ENCODE measurements around the gene XCL1. TPM values are rescaled to one million over a fixed set of nuclear protein-coding genes. Genes with fewer than 3 reads are reported as not detected.
A peak's percentile ranks its signal among the peaks of the same experiment; 100 is the strongest.
"Not testable (repeated sequence)": the region's sequence is repeated elsewhere in the genome, so short reads cannot be mapped to it uniquely, and the experiment has no call there.

Gene XCL1
- total RNA-seq, 2 donors from 2014 or later = 0.50 TPM; not detected in 1

DNA sequence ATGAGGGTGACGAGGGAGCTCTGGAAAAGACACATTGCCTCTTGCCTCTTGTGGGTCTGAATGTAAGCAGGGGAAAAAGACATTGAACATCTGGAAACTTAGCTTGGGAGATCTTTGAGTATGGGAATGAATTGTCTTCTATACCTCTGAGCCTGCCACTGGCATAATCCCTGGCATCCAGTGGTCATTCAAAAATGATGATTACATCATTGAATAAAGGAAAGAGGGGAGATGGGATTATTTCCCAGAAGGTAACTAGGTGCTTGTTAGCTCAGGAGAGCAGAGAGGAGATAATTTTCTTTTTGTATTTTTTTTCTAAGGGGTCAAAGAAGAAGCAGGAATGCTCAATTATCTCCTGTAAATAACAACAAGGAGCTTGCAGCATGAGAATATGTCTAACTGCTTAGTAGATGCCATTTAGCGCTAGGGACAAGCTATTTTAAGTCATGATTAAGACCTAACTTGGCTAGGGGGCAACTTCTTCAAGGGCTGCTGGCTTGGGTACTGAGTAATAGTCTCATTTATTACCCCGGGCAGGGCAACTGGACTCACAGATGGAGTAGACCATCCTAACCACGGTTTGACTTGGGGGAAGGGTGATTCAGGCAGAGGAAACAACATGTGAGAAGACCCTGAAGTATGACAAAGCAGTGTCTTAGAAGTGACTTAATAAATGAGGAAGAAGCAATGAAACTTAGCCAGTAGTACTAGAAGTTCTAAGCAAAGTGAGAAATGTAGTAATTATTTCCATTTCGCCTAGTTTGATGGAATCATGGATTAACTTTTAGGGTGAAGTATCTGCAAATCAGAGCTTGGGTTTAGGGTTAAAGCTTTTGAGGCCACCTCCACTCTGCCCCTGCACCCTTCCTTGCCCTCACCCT lies 21.6 kb upstream of the XCL1 start:
- no peak overlapping the region for H3K27ac Mint-ChIP-seq
- no peaks in the 10 kb centered on the region for H3K36me3 Mint-ChIP-seq (ENCODE audit: low read depth)
- H3K9me3 Mint-ChIP-seq = no peaks in the 10 kb centered on the region
- H3K4me1 Mint-ChIP-seq = peaks cover 5% of the 10 kb centered on the region
- H3K4me3 Mint-ChIP-seq = no peak overlapping the region
- no peak for ATAC-seq (replicated peaks)
- H3K27me3 Mint-ChIP-seq = peaks cover 4% of the 10 kb centered on the region

DNA sequence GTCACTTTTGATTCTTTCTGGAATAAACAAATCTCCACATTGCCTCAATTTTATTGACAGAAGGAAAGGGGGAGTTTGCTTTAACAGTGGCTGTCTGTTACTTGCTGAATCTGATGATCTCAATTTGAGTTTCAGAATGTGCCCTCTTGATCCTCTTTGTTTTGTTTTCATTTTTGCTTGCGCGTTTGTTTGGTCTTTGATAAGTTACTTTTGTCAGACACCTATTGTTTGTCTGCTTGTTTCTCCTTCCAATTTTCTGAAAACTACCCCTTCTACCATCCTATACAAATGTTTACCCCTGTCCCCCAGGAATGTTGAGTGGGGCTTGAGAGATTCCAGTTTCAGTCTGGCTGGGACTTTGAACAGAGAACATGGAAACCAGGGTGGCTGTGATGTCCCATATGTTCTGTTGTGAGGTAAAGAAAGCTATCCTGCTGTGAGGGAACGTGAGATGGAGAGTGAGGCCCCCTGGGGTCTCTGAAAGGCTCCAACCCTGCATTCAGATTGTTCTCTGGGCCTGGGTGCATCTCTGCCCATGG lies 20.8 kb upstream of the XCL1 start:
- Mint-ChIP-seq H3K9me3 (no peaks in the 10 kb centered on the region), H3K36me3 (ENCODE audit: low read depth) (no peaks in the 10 kb centered on the region), H3K27ac (no peak overlapping the region), H3K4me3 (no peak overlapping the region), H3K27me3 (peaks cover 4% of the 10 kb centered on the region), H3K4me1 (peaks cover 5% of the 10 kb centered on the region)
- ATAC-seq (replicated peaks) = no peak

DNA sequence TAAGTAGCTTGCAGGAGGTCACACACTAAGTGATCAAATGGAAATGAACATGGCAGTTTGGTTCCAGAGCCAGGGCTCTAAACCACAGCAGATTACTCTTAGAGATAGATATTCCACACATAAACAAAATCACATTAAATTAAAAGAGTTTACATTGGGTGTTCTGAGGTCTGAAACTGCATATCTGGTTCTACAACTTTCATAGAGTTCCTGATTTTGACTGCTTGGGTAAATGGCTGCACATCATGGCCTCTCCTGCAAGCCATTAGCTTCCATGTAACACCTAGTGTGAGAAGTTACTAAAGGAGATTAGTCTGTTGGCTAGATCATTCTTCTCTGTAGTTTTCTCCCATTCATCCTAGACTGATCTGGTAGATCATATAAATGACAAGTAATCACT lies 19.8 kb upstream of the XCL1 start:
- Mint-ChIP-seq H3K36me3 (ENCODE audit: low read depth) (no peaks in the 10 kb centered on the region), H3K27ac (no peak overlapping the region), H3K4me1 (peaks cover 5% of the 10 kb centered on the region), H3K27me3 (peaks cover 7% of the 10 kb centered on the region), H3K4me3 (no peak overlapping the region), H3K9me3 (no peaks in the 10 kb centered on the region)
- ATAC-seq (replicated peaks) = no peak

DNA sequence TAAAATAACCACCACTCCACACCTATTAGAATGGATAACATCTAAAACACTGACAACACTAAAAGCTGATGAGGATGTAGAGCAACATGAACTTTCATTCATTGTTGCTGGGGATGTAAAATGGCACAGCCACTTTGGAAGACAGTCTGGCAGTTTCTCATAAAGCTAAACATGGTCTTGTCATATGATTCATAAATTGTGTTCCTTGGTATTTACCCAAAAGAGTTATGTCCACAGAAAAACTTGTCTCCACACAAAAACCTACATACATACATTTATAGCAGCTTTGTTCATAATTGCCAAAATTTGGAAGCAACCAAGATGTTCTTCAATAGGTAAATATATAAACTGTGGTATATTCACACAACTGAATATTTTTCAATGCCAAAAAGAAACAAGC lies 16.0 kb upstream of the XCL1 start:
- no peak overlapping the region for H3K4me3 Mint-ChIP-seq
- H3K4me1 Mint-ChIP-seq = peaks cover 5% of the 10 kb centered on the region
- peaks cover 7% of the 10 kb centered on the region for H3K27me3 Mint-ChIP-seq
- H3K27ac Mint-ChIP-seq = no peak overlapping the region
- ATAC-seq (replicated peaks) = no peak
- no peaks in the 10 kb centered on the region for H3K36me3 Mint-ChIP-seq (ENCODE audit: low read depth)
- H3K9me3 Mint-ChIP-seq = peaks cover 3% of the 10 kb centered on the region

DNA sequence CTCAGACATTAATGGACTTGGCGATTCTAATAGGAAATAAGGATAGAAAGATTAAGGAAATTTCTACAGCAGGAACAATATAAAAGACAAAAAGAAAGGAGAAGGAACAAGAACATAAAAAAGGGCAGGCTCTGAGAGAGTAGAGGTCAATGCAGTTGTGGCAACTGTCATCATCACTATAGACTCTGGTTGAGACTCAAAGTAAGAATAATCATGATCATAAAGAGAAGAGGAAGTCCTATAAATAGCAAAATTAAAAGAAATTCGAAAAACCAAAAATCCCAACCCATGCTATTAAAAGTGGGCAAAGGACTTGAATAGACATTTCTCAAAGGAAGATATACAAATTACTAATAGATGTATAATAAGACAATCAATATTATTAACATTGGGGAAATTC lies 14.4 kb upstream of the XCL1 start:
- no peak for ATAC-seq (replicated peaks)
- no peak overlapping the region for H3K4me3 Mint-ChIP-seq
- H3K27ac Mint-ChIP-seq = no peak overlapping the region
- peaks cover 7% of the 10 kb centered on the region for H3K27me3 Mint-ChIP-seq
- peaks cover 5% of the 10 kb centered on the region for H3K4me1 Mint-ChIP-seq
- H3K36me3 Mint-ChIP-seq (ENCODE audit: low read depth) = no peaks in the 10 kb centered on the region
- peaks cover 3% of the 10 kb centered on the region for H3K9me3 Mint-ChIP-seq

DNA sequence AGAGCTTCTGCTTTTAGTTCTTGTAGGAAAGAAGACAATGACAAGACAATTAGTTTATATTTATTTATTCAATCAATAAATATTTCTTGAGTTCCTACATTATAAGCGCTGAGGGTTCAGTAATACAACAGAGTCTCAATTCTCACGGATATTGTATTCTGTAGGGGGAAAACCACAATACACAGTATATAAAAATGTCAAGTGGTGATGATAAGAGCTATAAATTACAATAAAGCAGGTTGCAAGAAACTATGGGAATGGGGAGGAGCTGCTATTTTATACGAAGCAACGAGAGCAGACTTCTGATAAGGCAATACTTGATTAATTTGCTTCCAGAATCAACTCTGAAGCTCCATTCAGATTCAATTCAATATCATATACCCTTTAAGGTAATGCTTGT lies 10.6 kb upstream of the XCL1 start:
- no peak for ATAC-seq (replicated peaks)
- Mint-ChIP-seq H3K4me1 (no peaks in the 10 kb centered on the region), H3K27ac (no peak overlapping the region), H3K27me3 (peaks cover 11% of the 10 kb centered on the region), H3K36me3 (ENCODE audit: low read depth) (no peaks in the 10 kb centered on the region), H3K4me3 (no peak overlapping the region), H3K9me3 (peaks cover 3% of the 10 kb centered on the region)

DNA sequence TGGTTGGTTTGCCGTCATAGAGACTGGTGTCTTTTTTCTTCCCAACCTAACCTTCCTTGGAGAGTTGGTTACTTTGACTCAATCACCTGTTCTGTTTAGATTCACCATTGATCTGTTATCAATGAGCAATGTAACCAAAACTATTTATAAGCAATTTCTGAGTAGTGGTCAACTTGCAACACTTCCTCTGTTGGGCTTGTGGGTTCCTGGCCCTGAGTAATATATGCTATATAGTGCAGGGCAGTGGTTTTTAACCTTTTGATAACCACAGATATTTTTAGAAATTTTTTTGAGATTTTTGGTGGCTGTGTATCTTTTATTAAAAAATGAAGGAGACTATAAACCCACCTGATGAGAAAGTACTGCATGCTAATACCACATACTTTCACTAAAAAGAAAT lies 9.4 kb upstream of the XCL1 start:
- Mint-ChIP-seq H3K27me3 (peaks cover 5% of the 10 kb centered on the region), H3K4me3 (no peak overlapping the region), H3K36me3 (ENCODE audit: low read depth) (no peaks in the 10 kb centered on the region), H3K4me1 (peaks cover under 1% of the 10 kb centered on the region), H3K27ac (no peak overlapping the region), H3K9me3 (peaks cover under 1% of the 10 kb centered on the region)
- no peak for ATAC-seq (replicated peaks)

DNA sequence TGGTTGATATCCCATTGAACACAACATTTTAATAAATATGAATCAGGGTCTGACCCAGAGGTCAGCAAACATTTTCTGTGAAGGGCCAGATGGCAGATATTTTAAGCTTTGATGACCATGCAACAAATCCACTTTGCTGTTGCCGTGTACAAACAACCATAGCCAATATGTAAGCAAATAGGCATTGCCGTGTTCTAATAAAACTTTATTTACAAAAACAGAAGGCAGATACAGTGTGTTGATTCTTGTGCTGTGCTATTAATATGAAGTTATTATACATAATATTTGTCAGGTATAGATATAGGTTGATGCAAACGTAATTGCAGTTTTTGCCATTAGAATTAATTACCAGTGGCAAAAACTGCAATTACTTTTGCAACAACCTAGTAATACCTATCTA lies 8.8 kb upstream of the XCL1 start:
- H3K9me3 Mint-ChIP-seq = no peaks in the 10 kb centered on the region
- H3K4me1 Mint-ChIP-seq = peaks cover 6% of the 10 kb centered on the region
- no peak for ATAC-seq (replicated peaks)
- no peak overlapping the region for H3K4me3 Mint-ChIP-seq
- H3K27ac Mint-ChIP-seq = no peak overlapping the region
- H3K27me3 Mint-ChIP-seq = peaks cover 4% of the 10 kb centered on the region
- no peaks in the 10 kb centered on the region for H3K36me3 Mint-ChIP-seq (ENCODE audit: low read depth)

DNA sequence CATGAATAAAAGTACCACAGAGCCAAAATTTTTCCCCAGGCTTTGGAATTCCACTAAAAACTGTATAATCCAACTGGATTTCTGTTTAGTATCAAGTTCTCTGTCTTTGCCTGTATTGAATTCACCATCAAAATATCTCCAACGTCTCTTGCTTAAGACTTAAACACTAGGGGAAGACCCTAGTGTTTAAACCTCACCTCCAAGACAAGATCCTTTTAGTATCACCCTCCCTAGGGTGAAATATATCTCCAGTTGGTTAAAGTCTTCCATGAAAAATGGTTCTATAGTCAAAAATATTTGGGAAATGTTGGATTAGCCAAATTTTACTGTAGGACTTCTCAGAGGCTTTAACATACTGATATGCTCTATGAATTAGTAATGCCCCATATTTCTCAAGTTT lies 8.1 kb upstream of the XCL1 start:
- no peak overlapping the region for H3K4me3 Mint-ChIP-seq
- H3K27ac Mint-ChIP-seq = no peak overlapping the region
- H3K36me3 Mint-ChIP-seq (ENCODE audit: low read depth) = no peaks in the 10 kb centered on the region
- H3K27me3 Mint-ChIP-seq = peaks cover 4% of the 10 kb centered on the region
- ATAC-seq (replicated peaks) = no peak
- H3K9me3 Mint-ChIP-seq = no peaks in the 10 kb centered on the region
- peaks cover 6% of the 10 kb centered on the region for H3K4me1 Mint-ChIP-seq

DNA sequence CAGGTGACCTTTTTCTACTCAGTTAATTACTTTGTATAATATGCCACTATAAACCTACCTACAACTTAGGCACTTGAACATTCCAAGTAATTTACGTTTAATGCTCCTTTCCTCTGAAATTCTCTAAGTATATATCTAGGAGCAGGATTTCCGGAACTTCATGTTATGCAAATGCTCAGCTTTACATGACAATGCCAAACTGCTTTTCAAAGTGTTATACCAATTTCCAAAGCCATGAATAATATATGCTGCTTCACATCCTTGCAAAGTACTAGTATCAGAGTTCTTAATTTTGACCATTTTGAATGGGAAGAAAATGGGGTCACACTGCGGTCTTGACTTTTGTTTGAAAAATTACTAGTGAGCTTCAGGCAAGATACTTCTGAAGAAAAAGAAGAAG lies 5.8 kb upstream of the XCL1 start:
- peaks cover 6% of the 10 kb centered on the region for H3K4me1 Mint-ChIP-seq
- H3K27me3 Mint-ChIP-seq = peaks cover 4% of the 10 kb centered on the region
- H3K9me3 Mint-ChIP-seq = no peaks in the 10 kb centered on the region
- H3K36me3 Mint-ChIP-seq (ENCODE audit: low read depth) = no peaks in the 10 kb centered on the region
- H3K27ac Mint-ChIP-seq = no peak overlapping the region
- ATAC-seq (replicated peaks) = no peak
- H3K4me3 Mint-ChIP-seq = no peak overlapping the region

DNA sequence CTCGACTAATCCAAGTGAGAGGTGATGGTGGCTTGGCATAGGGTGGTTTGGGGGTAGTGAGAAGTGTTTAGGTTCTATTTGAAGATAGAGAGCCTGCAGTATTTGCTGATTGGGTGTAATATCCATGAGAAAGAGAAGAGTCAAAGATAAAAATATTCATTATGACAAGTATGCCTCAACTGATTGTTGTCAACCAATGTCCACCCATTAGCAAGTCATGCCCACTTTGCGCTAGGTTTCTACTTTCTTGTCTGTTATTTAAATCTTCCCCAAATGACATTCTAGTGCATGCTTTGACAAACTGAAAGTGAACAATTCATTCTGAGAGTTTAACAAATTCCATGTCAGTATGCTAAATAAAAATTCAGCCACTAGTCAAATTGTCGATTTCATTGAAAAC lies 3.8 kb upstream of the XCL1 start:
- H3K27me3 Mint-ChIP-seq = peaks cover 4% of the 10 kb centered on the region
- H3K36me3 Mint-ChIP-seq (ENCODE audit: low read depth) = no peaks in the 10 kb centered on the region
- H3K4me1 Mint-ChIP-seq = peaks cover 6% of the 10 kb centered on the region
- no peak for ATAC-seq (replicated peaks)
- no peak overlapping the region for H3K4me3 Mint-ChIP-seq
- H3K27ac Mint-ChIP-seq = no peak overlapping the region
- no peaks in the 10 kb centered on the region for H3K9me3 Mint-ChIP-seq

DNA sequence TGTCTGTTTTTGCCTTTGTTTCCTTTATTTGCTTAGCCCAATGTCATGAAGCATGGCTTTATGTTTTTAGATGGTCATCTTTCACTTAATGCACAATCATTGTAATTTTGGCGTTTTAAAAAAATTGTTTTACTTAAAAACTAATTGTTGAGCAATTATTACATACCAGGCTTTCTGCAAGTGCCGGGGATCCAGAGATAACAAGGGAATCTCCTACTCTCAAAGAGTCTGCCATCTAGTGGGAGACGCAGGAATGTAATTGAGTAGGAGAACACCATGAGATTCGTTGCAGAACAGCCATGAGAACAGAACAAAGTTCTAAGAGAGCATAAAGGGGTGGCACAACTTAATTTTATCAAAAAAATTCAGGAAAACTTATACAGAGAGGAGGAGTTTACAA lies 2.2 kb upstream of the XCL1 start:
- not testable (repeated sequence) for H3K9me3 Mint-ChIP-seq; H3K27ac Mint-ChIP-seq; ATAC-seq (replicated peaks)

DNA sequence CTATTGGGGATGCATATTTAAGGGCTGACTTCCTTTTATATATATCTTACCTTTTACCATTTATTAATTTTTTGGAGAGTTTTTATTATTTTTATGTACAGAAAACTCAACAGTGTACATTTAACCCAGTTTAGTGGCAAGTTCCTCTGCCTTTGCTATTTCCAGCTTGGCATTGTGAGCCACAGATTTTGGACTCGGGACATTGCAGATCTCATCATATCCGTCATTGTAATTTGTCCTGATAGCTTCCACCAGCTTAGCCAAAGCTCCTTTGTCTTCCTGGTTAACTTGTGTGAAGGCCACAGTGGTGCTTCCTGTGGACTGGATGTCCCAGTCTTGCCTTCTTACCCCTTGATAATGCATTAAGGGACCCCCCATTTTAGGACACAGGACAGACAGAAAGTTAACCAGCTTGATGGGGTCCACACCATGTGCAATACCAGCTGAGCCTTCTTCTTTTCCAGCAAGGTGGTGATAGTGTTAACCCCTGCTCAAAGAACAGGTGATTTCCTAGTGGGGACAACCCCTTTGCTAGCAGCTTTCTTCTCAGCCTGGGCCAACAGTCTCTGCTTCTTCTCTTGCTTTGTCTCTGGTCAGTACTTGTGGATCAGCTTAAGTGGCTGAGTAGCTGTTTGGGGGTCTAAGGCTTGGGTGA lies 2.3 kb downstream of the XCL1 start:
- not testable (repeated sequence) for H3K4me3 Mint-ChIP-seq; ATAC-seq (replicated peaks); H3K27me3 Mint-ChIP-seq; H3K27ac Mint-ChIP-seq; H3K36me3 Mint-ChIP-seq (ENCODE audit: low read depth); H3K4me1 Mint-ChIP-seq; H3K9me3 Mint-ChIP-seq

More for the DNA sequence above, 2.2 kb upstream of the XCL1 start:
- H3K4me3 Mint-ChIP-seq; H3K4me1 Mint-ChIP-seq; H3K36me3 Mint-ChIP-seq (ENCODE audit: low read depth); H3K27me3 Mint-ChIP-seq: not testable (repeated sequence)

DNA sequence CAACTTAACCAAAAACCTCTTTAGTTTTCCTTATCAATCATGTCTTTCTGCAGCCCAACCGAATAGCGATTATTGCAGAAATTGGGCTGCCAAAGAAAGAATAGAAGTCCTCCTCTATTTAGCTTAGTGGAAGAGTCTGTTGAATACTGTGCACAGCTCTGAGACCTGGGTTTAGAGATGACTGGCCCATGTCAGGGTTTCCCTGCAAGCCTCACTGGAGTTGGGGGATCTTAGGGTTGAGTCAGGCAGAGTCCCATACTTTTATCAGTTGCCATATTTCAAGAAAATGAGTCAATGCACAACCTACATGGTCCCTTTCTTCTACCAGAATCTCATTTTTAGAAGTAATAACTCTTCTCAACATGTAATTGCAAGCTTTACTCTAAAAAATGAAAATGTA lies 3.9 kb downstream of the XCL1 start:
- H3K36me3 Mint-ChIP-seq (ENCODE audit: low read depth); H3K27me3 Mint-ChIP-seq; H3K4me1 Mint-ChIP-seq; H3K4me3 Mint-ChIP-seq; H3K9me3 Mint-ChIP-seq; H3K27ac Mint-ChIP-seq: not testable (repeated sequence)
- ATAC-seq (replicated peaks) = peak; percentile 79

DNA sequence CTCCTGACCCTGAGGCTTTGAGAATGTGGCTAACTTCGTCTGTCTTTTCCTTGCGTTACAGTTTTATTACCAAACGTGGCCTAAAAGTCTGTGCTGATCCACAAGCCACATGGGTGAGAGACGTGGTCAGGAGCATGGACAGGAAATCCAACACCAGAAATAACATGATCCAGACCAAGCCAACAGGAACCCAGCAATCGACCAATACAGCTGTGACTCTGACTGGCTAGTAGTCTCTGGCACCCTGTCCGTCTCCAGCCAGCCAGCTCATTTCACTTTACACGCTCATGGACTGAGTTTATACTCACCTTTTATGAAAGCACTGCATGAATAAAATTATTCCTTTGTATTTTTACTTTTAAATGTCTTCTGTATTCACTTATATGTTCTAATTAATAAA lies 4.6 kb downstream of the XCL1 start:
- H3K27me3 Mint-ChIP-seq; H3K4me3 Mint-ChIP-seq; H3K9me3 Mint-ChIP-seq; H3K36me3 Mint-ChIP-seq (ENCODE audit: low read depth); ATAC-seq (replicated peaks); H3K4me1 Mint-ChIP-seq; H3K27ac Mint-ChIP-seq: not testable (repeated sequence)

Measured in activated T-helper 17 cell treated with anti-CD3 and anti-CD28 coated beads, Interleukin-2, amount 50 U/mL, for 72 hours (primary cell).